ENCODE results near the gene PCDH11X. TPM values are rescaled to one million over a fixed set of nuclear protein-coding genes. Genes with fewer than 3 reads are reported as not detected.

The PCDH11X gene, protein sequence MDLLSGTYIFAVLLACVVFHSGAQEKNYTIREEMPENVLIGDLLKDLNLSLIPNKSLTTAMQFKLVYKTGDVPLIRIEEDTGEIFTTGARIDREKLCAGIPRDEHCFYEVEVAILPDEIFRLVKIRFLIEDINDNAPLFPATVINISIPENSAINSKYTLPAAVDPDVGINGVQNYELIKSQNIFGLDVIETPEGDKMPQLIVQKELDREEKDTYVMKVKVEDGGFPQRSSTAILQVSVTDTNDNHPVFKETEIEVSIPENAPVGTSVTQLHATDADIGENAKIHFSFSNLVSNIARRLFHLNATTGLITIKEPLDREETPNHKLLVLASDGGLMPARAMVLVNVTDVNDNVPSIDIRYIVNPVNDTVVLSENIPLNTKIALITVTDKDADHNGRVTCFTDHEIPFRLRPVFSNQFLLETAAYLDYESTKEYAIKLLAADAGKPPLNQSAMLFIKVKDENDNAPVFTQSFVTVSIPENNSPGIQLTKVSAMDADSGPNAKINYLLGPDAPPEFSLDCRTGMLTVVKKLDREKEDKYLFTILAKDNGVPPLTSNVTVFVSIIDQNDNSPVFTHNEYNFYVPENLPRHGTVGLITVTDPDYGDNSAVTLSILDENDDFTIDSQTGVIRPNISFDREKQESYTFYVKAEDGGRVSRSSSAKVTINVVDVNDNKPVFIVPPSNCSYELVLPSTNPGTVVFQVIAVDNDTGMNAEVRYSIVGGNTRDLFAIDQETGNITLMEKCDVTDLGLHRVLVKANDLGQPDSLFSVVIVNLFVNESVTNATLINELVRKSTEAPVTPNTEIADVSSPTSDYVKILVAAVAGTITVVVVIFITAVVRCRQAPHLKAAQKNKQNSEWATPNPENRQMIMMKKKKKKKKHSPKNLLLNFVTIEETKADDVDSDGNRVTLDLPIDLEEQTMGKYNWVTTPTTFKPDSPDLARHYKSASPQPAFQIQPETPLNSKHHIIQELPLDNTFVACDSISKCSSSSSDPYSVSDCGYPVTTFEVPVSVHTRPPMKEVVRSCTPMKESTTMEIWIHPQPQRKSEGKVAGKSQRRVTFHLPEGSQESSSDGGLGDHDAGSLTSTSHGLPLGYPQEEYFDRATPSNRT (N-terminal part only)
- under 0.01 TPM in 1 of 2 replicates, not detected in the other for total RNA-seq

DNA sequence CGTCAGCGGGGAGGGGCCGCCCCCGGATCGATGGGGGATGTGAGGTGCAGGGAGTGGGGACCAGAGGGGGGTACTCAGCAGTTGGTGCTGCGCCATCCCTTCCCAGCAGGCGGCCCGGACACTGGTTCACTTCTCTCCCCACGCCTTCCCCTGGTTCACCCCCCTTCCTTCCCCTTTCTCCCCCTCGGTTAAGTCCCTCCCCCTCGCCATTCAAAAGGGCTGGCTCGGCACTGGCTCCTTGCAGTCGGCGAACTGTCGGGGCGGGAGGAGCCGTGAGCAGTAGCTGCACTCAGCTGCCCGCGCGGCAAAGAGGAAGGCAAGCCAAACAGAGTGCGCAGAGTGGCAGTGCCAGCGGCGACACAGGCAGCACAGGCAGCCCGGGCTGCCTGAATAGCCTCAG, at the start of gene PCDH11X:
Gene PCDH11X, plus strand, starts transcription at position 241 of the 400 bp plus-strand sequence. CDS start 56,130 bp downstream, outside the sequence.

Data from regular cardiac myocyte (primary cell).